ENCODE measurements around the gene IQSEC2. TPM values are rescaled to one million over a fixed set of nuclear protein-coding genes. Genes with fewer than 3 reads are reported as not detected.

The IQSEC2 gene
- total RNA-seq, 1 experiment from 2014 or later, result 48.2 TPM

- TF ChIP-seq MLX (CRISPR knock-in tag; IDR thresholded peaks at IDR 0.05) (no peak), ZMAT4 (CRISPR knock-in tag; IDR thresholded peaks at IDR 0.05) (no peak), PRRX2 (CRISPR knock-in tag; IDR thresholded peaks at IDR 0.05) (no peak), TP53 (CRISPR knock-in tag; IDR thresholded peaks at IDR 0.05) (no peak), ZBTB21 (CRISPR knock-in tag; IDR thresholded peaks at IDR 0.05; ENCODE audit: borderline replicate concordance) (no peak), MXD4 (CRISPR knock-in tag; IDR thresholded peaks at IDR 0.05; ENCODE audit: borderline replicate concordance) (no peak), ZNF425 (CRISPR knock-in tag; conservative IDR thresholded peaks at IDR 0.05) (no peak), ATF1 (CRISPR knock-in tag; IDR thresholded peaks at IDR 0.05) (no peak)
- TF ChIP-seq, protein P1, sequence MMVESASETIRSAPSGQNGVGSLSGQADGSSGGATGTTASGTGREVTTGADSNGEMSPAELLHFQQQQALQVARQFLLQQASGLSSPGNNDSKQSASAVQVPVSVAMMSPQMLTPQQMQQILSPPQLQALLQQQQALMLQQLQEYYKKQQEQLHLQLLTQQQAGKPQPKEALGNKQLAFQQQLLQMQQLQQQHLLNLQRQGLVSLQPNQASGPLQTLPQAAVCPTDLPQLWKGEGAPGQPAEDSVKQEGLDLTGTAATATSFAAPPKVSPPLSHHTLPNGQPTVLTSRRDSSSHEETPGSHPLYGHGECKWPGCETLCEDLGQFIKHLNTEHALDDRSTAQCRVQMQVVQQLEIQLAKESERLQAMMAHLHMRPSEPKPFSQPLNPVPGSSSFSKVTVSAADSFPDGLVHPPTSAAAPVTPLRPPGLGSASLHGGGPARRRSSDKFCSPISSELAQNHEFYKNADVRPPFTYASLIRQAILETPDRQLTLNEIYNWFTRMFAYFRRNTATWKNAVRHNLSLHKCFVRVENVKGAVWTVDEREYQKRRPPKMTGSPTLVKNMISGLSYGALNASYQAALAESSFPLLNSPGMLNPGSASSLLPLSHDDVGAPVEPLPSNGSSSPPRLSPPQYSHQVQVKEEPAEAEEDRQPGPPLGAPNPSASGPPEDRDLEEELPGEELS (CRISPR knock-in tag; IDR thresholded peaks at IDR 0.05), result no peak
Measured at GRCh38 chrX:53316860-53317237, 35.5 kb upstream of the IQSEC2 start (continued).

DNA sequence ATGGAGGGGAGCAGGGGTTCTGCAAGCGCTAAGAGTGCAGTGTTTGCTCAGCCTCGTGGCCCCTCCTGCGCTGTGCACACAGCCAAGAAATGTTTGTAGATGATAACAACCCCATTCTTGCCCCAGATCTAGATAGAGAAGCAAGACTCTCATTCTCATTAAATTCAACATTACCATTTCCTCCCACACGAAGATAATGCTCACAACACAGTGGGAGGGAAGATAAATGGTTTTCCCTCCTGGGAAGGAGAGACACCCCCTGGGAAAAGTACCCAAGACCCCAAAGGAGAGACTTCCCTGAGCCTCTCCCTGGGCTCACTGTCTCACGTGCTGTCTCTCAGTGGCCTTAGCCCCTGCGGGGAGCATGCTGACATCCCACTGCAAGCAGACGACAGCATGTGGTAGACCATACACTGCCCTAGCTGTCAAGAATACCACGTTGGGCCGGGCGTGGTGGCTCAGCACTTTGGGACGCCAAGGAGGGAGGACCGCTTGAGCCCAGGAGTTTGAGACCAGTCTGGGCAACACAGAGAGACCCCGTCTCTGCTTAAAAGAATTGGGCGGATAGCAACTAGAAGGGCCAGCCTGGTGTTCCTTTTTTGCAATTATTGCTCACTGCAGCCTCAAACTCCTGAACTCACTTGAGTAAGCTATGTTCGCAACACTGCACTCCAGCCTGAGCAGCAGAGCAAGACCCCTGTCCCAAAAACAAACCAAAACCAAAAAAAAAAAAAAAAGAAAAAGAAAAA is 34.9 kb upstream of the IQSEC2 start:
- Mint-ChIP-seq H3K4me3 (no peak overlapping the region), H3K27me3 (ENCODE audit: low read depth) (peaks cover 9% of the 10 kb centered on the region; the same call in 1 of the 2 replicates), H3K9me3 (no peaks in the 10 kb centered on the region), H3K27ac (peak overlapping the region; percentile 57; the same call in 1 of the 2 replicates), H3K36me3 (no peaks in the 10 kb centered on the region; the same call in none of the 2 replicates), H3K4me1 (peaks cover 47% of the 10 kb centered on the region)
- DNase-seq (ENCODE audit: low spot score) (no peak), ATAC-seq (no peak)
- ChIA-PET POLR2A (no interaction called here), CTCF (interaction anchor here (0.7 to 7.4 kb wide), 14 partner anchors 13 to 220 kb away, joined by 3 to 81 read pairs (median 8); partner anchors contain the start of genes HSD17B10 and IQSEC2)
- TF ChIP-seq ZNF671 (CRISPR knock-in tag; IDR thresholded peaks at IDR 0.05), result no peak
- TF ChIP-seq, protein P2, sequence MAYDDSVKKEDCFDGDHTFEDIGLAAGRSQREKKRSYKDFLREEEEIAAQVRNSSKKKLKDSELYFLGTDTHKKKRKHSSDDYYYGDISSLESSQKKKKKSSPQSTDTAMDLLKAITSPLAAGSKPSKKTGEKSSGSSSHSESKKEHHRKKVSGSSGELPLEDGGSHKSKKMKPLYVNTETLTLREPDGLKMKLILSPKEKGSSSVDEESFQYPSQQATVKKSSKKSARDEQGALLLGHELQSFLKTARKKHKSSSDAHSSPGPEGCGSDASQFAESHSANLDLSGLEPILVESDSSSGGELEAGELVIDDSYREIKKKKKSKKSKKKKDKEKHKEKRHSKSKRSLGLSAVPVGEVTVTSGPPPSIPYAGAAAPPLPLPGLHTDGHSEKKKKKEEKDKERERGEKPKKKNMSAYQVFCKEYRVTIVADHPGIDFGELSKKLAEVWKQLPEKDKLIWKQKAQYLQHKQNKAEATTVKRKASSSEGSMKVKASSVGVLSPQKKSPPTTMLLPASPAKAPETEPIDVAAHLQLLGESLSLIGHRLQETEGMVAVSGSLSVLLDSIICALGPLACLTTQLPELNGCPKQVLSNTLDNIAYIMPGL (CRISPR knock-in tag; IDR thresholded peaks at IDR 0.05), result no peak
- TF ChIP-seq ZNF532 (CRISPR knock-in tag; IDR thresholded peaks at IDR 0.05; ENCODE audit: borderline replicate concordance), result no peak
- TF ChIP-seq FOXP1 (CRISPR knock-in tag; IDR thresholded peaks at IDR 0.05; ENCODE audit: borderline replicate concordance), result no peak
- TF ChIP-seq, protein P3, sequence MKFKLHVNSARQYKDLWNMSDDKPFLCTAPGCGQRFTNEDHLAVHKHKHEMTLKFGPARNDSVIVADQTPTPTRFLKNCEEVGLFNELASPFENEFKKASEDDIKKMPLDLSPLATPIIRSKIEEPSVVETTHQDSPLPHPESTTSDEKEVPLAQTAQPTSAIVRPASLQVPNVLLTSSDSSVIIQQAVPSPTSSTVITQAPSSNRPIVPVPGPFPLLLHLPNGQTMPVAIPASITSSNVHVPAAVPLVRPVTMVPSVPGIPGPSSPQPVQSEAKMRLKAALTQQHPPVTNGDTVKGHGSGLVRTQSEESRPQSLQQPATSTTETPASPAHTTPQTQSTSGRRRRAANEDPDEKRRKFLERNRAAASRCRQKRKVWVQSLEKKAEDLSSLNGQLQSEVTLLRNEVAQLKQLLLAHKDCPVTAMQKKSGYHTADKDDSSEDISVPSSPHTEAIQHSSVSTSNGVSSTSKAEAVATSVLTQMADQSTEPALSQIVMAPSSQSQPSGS (CRISPR knock-in tag; IDR thresholded peaks at IDR 0.05; ENCODE audit: borderline replicate concordance, low read depth), result no peak
- no peak for TF ChIP-seq NR1H2 (CRISPR knock-in tag; IDR thresholded peaks at IDR 0.05)
- no peak for TF ChIP-seq ZNF416 (CRISPR knock-in tag; IDR thresholded peaks at IDR 0.05)
- no peak for TF ChIP-seq AR (CRISPR knock-in tag; IDR thresholded peaks at IDR 0.05)
- no peak for TF ChIP-seq SMAD4 (CRISPR knock-in tag; IDR thresholded peaks at IDR 0.05)
- TF ChIP-seq ETV6 (CRISPR knock-in tag; IDR thresholded peaks at IDR 0.05), result no peak
